ENCODE measurements around the gene CYS1.
"Not testable (repeated sequence)": the region's sequence is repeated elsewhere in the genome, so short reads cannot be mapped to it uniquely, and the experiment has no call there.

GRCh38 chr2:10011606-10012325 is 68.4 kb downstream of the CYS1 start:
- TF ChIP-seq SUZ12 (IDR thresholded peaks at IDR 0.05; ENCODE audit: extremely low read depth, insufficient read depth, insufficient read length); ZNF274 (IDR thresholded peaks at IDR 0.05; ENCODE audit: low read depth, low read length): not testable (repeated sequence)

Measured in NT2/D1 (cell line).